HPDE6-E6E7 (cell line): ENCODE data around the gene KIF6.

Experiments
- DNase-seq: peaks from one replicate; pipeline ENCODE4 v3.0.0; 2011; ENCODE audit warnings: missing footprints; ENCODE audit errors: extremely low spot score

The KIF6 gene

GRCh38 chr6:39664173-39664572, 61.0 kb downstream of the KIF6 start:
- no peak for DNase-seq

- DNase-seq = no peak
Observed at GRCh38 chr6:39657355-39658135, 67.7 kb downstream of the KIF6 start.

- DNase-seq = no peak
Observed at GRCh38 chr6:39654121-39654520, 71.1 kb downstream of the KIF6 start.

GRCh38 chr6:39653612-39654011, 71.6 kb downstream of the KIF6 start:
- DNase-seq = no peak

GRCh38 chr6:39649996-39650395, 75.2 kb downstream of the KIF6 start:
- DNase-seq = no peak

- no peak for DNase-seq
Observed at GRCh38 chr6:39646751-39647420, 78.3 kb downstream of the KIF6 start.

GRCh38 chr6:39642270-39642669, 82.9 kb downstream of the KIF6 start:
- no peak for DNase-seq

- no peak for DNase-seq
Observed at GRCh38 chr6:39638126-39638822, 86.9 kb downstream of the KIF6 start.

GRCh38 chr6:39634646-39635341, 90.4 kb downstream of the KIF6 start:
- no peak for DNase-seq

GRCh38 chr6:39625209-39625608, 100.0 kb downstream of the KIF6 start:
- DNase-seq = no peak

GRCh38 chr6:39623750-39624149, 101.5 kb downstream of the KIF6 start:
- DNase-seq = no peak

- no peak for DNase-seq
Observed at GRCh38 chr6:39617520-39617919, 107.7 kb downstream of the KIF6 start.

- DNase-seq = no peak
Observed at GRCh38 chr6:39617026-39617425, 108.2 kb downstream of the KIF6 start.

- no peak for DNase-seq
Observed at GRCh38 chr6:39615622-39616021, 109.6 kb downstream of the KIF6 start.

GRCh38 chr6:39614393-39614950, 110.7 kb downstream of the KIF6 start:
- no peak for DNase-seq

GRCh38 chr6:39610221-39610620, 115.0 kb downstream of the KIF6 start:
- no peak for DNase-seq

GRCh38 chr6:39608652-39609345, 116.4 kb downstream of the KIF6 start:
- no peak for DNase-seq

- DNase-seq = no peak
Observed at GRCh38 chr6:39602601-39603519, 122.3 kb downstream of the KIF6 start.

- DNase-seq = no peak
Observed at GRCh38 chr6:39599973-39600372, 125.2 kb downstream of the KIF6 start.

- no peak for DNase-seq
Observed at GRCh38 chr6:39599341-39599740, 125.9 kb downstream of the KIF6 start.
